A549 (cell line): ENCODE measurements around the gene SST. TPM values are rescaled to one million over a fixed set of nuclear protein-coding genes. Genes with fewer than 3 reads are reported as not detected.

Experiments
- ATAC-seq, 2 experiments: fragments of 200-7000 bp in 1 of 2; fragments of >200 bp in 1 of 2; cut with Nextera tagmentation in 1 of 2; cut with Tn5 transposase in 1 of 2; 3 replicates each; pipeline versions ENCODE4 v1.8.0 to v1.9.1; 2018 to 2020; ENCODE audit warnings: mild to moderate bottlenecking in 1 of 2, moderate library complexity in 1 of 2
- CTCF ChIA-PET: fragments of 300-600 bp; sonication (Branson Sonifier 250); formaldehyde crosslinking; extraction: SDS; loops from one replicate; lab custom pipeline; 2021; ENCODE audit warnings: antibody characterized with exemption, inconsistent platforms; lab: Yijun Ruan, JAX
- POLR2A ChIA-PET: fragments of 350-600 bp; formaldehyde crosslinking; extraction: SDS; loops from one replicate; lab custom pipeline; 2021; ENCODE audit warnings: antibody characterized with exemption, inconsistent platforms; lab: Yijun Ruan, JAX
- DNase-seq, 2 experiments: peaks; one replicate each; pipeline versions ENCODE4 v3.0.0 to v3.0.0-alpha.2; 2011 to 2016; ENCODE audit warnings: low read depth in 1 of 2, low spot score in 1 of 2
- FAIRE-seq: peaks from 2 replicates; lab custom pipeline; 2011; peaks lifted over from hg19 to GRCh38; lab: Jason Lieb, UNC
- H3K27ac ChIP-seq, 2 experiments: fragments of >200 bp; sonication (Bioruptor Twin); formaldehyde crosslinking; 3 replicates each; pipeline ENCODE4 v1.5.1; 2016 to 2017
- H3K4me1 ChIP-seq: fragments of >200 bp; sonication (Bioruptor Twin); formaldehyde crosslinking; 3 replicates; pipeline ENCODE4 v1.6.1; 2016
- H3K4me2 ChIP-seq: fragments of >200 bp; sonication (Bioruptor Twin); formaldehyde crosslinking; 3 replicates; pipeline ENCODE4 v1.6.1; 2016
- H3K4me3 ChIP-seq: fragments of >200 bp; sonication (Bioruptor Twin); formaldehyde crosslinking; 3 replicates; pipeline ENCODE4 v1.5.1; 2016
- H3K9me3 ChIP-seq: fragments of >200 bp; sonication (Bioruptor Twin); formaldehyde crosslinking; 3 replicates; pipeline ENCODE4 v1.6.1; 2016
- CBX2 ChIP-seq: fragments of 200-600 bp; sonication (generic); IDR thresholded peaks from 2 replicates; pipeline ENCODE4 v1.6.1; 2016; ENCODE audit warnings: low read depth, mild to moderate bottlenecking, borderline replicate concordance
- CBX8 ChIP-seq: fragments of 200-600 bp; sonication (generic); IDR thresholded peaks from 2 replicates; pipeline ENCODE4 v1.6.1; 2016
- CEBPB ChIP-seq, 2 experiments: fragments of >200 bp in 1 of 2; sonication (Bioruptor Twin) in 1 of 2; formaldehyde crosslinking in 1 of 2; IDR thresholded peaks; 2 replicates each; pipeline ENCODE4 v1.6.1; 2012 to 2016
- CHD2 ChIP-seq: fragments of 150-350 bp; IDR thresholded peaks from 2 replicates; pipeline ENCODE4 v1.6.1; 2014; ENCODE audit warnings: low read length; ENCODE audit not compliant: partially characterized antibody
- CHD4 ChIP-seq: fragments of 200-600 bp; sonication (generic); IDR thresholded peaks from 2 replicates; pipeline ENCODE4 v1.6.1; 2016; ENCODE audit warnings: antibody characterized with exemption, mild to moderate bottlenecking, borderline replicate concordance
- ESRRA ChIP-seq: fragments of 150-350 bp; IDR thresholded peaks from 2 replicates; pipeline ENCODE4 v1.6.1; 2014; ENCODE audit warnings: mild to moderate bottlenecking, low read length, borderline replicate concordance
- FOXS1 ChIP-seq: fragments of 250-450 bp; sonication (Bioruptor Pico); IDR thresholded peaks from 2 replicates; pipeline ENCODE4 v1.5.0; 2020; ENCODE audit warnings: mild to moderate bottlenecking, moderate library complexity
- GATA3 ChIP-seq: IDR thresholded peaks from 2 replicates; pipeline ENCODE4 v1.6.1; 2012; ENCODE audit warnings: borderline replicate concordance
- HOXB5 ChIP-seq: fragments of 250-450 bp; sonication (Bioruptor Pico); IDR thresholded peaks from 2 replicates; pipeline ENCODE4 v1.5.0; 2020; ENCODE audit warnings: mild to moderate bottlenecking, moderate library complexity
- KDM1A ChIP-seq: fragments of 200-600 bp; sonication (generic); IDR thresholded peaks from 2 replicates; pipeline ENCODE4 v1.6.1; 2016; ENCODE audit warnings: low read depth, mild to moderate bottlenecking
- MAFK ChIP-seq: fragments of 450-650 bp; IDR thresholded peaks from 2 replicates; pipeline ENCODE4 v1.6.1; 2014; ENCODE audit not compliant: partially characterized antibody
- NFE2L2 ChIP-seq: fragments of 150-350 bp; conservative IDR thresholded peaks from 2 replicates; pipeline ENCODE4 v1.6.1; 2014; ENCODE audit warnings: low read length
- NPAS2 ChIP-seq: fragments of 250-450 bp; sonication (Bioruptor Pico); IDR thresholded peaks from 2 replicates; pipeline ENCODE4 v1.8.0; 2022; ENCODE audit warnings: mild to moderate bottlenecking, moderate library complexity, borderline replicate concordance
- POLR2A ChIP-seq: IDR thresholded peaks from 2 replicates; pipeline ENCODE4 v1.6.1; 2012; ENCODE audit warnings: mild to moderate bottlenecking, low read length
- RNF2 ChIP-seq: fragments of 200-600 bp; sonication (generic); IDR thresholded peaks from 2 replicates; pipeline ENCODE4 v1.6.1; 2016; ENCODE audit warnings: low read depth, mild to moderate bottlenecking, antibody characterized with exemption, moderate library complexity, borderline replicate concordance
- TFCP2L1 ChIP-seq: fragments of 250-450 bp; sonication (Bioruptor Pico); IDR thresholded peaks from 2 replicates; pipeline ENCODE4 v1.5.0; 2021; ENCODE audit warnings: mild to moderate bottlenecking
- TP53 ChIP-seq: fragments of 250-450 bp; sonication (Bioruptor Pico); IDR thresholded peaks from 2 replicates; pipeline ENCODE4 v1.5.0; 2021; ENCODE audit warnings: mild to moderate bottlenecking, moderate library complexity
- ZC3H11A ChIP-seq: fragments of 450-650 bp; IDR thresholded peaks from 2 replicates; pipeline ENCODE4 v1.6.1; 2014; ENCODE audit warnings: antibody characterized with exemption, mild to moderate bottlenecking
- ZSCAN20 ChIP-seq: fragments of 250-450 bp; sonication (Bioruptor Pico); IDR thresholded peaks from 2 replicates; pipeline ENCODE4 v1.8.0; 2022; ENCODE audit warnings: mild to moderate bottlenecking, moderate library complexity
- WGBS: methylation state at CpG from one replicate; pipeline ENCODE4 v1.1.6; 2017; ENCODE audit errors: missing lambda C conversion rate; 5-methylcytosine and 5-hydroxymethylcytosine counted together
- polyA plus RNA-seq, 4 experiments: library from polyadenylated mRNA; depleted of rRNA in 3 of 4; stranded (reverse); fragments of >200 nt; fragmentation: RNase III in 1 of 4; extraction: RNeasy Plus Mini Kit Qiagen cat#74134 plus additional on column Dnase treatment in 1 of 4; gene quantifications; 2 replicates in 3 of 4; 3 replicates in 1 of 4; pipeline ENCODE4 v1.2.3, GENCODE V29; 2011 to 2017
- TF ChIP-seq, protein P1 (sequence below): fragments of 250-450 bp; sonication (Bioruptor Pico); IDR thresholded peaks from 2 replicates; pipeline ENCODE4 v1.5.0; 2021; ENCODE audit warnings: mild to moderate bottlenecking, moderate library complexity, borderline replicate concordance
- TF ChIP-seq, protein P2 (sequence below): IDR thresholded peaks from 2 replicates; pipeline ENCODE4 v1.6.1; 2012
- TF ChIP-seq, protein P3 (sequence below): fragments of >200 bp; sonication (Bioruptor Twin); formaldehyde crosslinking; IDR thresholded peaks from 3 replicates; pipeline ENCODE4 v1.5.1; 2016
- TF ChIP-seq, protein P4 (sequence below): fragments of 200-600 bp; sonication (generic); IDR thresholded peaks from 2 replicates; pipeline ENCODE4 v1.6.1; 2016; ENCODE audit warnings: antibody characterized with exemption, mild to moderate bottlenecking, moderate library complexity
- TF ChIP-seq, protein P5 (sequence below): IDR thresholded peaks from 2 replicates; pipeline ENCODE4 v1.6.1; 2012
- TF ChIP-seq, protein P6 (sequence below): fragments of >200 bp; sonication (Bioruptor Twin); formaldehyde crosslinking; IDR thresholded peaks from 3 replicates; pipeline ENCODE4 v1.6.1; 2016

The SST gene
- polyA plus RNA-seq, 2 of the 4 experiments (the other 2 are of a cell fraction) = not detected

DNA sequence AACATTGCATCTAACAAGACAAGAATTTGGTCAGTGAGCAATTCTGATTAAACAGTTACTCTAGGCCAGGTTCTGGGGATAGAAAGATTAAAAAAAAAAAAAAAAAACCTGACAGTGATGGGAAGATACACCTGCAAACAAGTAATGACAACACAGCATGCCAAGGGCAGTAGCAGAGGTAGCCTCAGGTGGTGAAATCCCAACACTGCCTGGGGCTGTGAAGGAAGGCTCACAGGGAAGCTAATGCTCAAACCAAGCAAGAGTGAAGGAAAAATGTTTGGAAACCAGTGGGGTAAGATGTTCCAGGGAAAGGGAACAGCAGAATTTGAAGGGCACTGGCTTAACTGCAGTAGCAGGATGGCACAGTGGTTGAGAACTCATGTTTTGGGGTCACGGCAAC, 23.2 kb upstream of the SST start:
- Histone ChIP-seq H3K4me2 (no peak overlapping the region), H3K4me1 (no peaks in the 10 kb centered on the region), H3K9me3 (no peaks in the 10 kb centered on the region), H3K4me3 (no peak overlapping the region), H3K27ac (no peak overlapping the region)
- ChIA-PET CTCF (interaction anchor here (0.7 to 1.9 kb wide), 3 partner anchors 15 to 375 kb away, joined by 4 to 10 read pairs (median 7); no protein-coding TSS in a partner anchor), POLR2A (no interaction called here)
- no peak for ATAC-seq
- no peak for FAIRE-seq
- WGBS = 94% methylated on average over 1 of the region's 1 CpG
- TF ChIP-seq POLR2A = no peak
- TF ChIP-seq HOXB5 (CRISPR knock-in tag) = no peak
- DNase-seq = no peak

DNA sequence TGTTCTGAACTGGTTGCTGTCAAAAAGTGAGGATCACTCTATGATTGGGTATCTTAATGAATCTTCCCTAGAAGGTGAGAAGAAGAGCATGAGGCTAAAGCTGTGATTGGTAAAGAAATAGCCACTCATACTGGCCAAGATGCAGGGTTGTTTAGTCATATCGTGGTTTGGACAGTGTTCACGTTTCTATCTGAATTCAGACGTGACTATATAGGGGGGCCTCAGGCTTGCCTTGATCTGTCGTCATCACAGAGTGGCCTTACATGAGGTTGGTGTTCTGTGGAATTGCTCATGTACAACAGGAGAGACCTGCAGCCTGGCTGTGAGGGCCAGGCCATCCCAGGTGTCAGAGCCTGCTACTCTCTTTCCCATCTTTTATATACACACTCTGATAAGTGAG, 19.8 kb upstream of the SST start:
- ChIA-PET CTCF (interaction anchor here (1.6 to 4.3 kb wide), 2 partner anchors 10 to 19 kb away, joined by 4 to 24 read pairs; no protein-coding TSS in a partner anchor), POLR2A (no interaction called here)
- DNase-seq (no peak), ATAC-seq (no peak)
- 20% methylated on average over 4 of the region's 4 CpGs for WGBS
- Histone ChIP-seq H3K4me3 (no peak overlapping the region), H3K9me3 (no peaks in the 10 kb centered on the region)
- TF ChIP-seq TP53 (CRISPR knock-in tag) (no peak), ZC3H11A (no peak), CBX2 (no peak), CEBPB (IDR thresholded peaks at IDR 0.05) (no peak), CHD4 (no peak), NPAS2 (CRISPR knock-in tag) (no peak), RNF2 (no peak), FOXS1 (CRISPR knock-in tag) (no peak), GATA3 (no peak), CBX8 (no peak)
- TF ChIP-seq, protein P1, sequence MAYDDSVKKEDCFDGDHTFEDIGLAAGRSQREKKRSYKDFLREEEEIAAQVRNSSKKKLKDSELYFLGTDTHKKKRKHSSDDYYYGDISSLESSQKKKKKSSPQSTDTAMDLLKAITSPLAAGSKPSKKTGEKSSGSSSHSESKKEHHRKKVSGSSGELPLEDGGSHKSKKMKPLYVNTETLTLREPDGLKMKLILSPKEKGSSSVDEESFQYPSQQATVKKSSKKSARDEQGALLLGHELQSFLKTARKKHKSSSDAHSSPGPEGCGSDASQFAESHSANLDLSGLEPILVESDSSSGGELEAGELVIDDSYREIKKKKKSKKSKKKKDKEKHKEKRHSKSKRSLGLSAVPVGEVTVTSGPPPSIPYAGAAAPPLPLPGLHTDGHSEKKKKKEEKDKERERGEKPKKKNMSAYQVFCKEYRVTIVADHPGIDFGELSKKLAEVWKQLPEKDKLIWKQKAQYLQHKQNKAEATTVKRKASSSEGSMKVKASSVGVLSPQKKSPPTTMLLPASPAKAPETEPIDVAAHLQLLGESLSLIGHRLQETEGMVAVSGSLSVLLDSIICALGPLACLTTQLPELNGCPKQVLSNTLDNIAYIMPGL = no peak
- TF ChIP-seq, protein P2, sequence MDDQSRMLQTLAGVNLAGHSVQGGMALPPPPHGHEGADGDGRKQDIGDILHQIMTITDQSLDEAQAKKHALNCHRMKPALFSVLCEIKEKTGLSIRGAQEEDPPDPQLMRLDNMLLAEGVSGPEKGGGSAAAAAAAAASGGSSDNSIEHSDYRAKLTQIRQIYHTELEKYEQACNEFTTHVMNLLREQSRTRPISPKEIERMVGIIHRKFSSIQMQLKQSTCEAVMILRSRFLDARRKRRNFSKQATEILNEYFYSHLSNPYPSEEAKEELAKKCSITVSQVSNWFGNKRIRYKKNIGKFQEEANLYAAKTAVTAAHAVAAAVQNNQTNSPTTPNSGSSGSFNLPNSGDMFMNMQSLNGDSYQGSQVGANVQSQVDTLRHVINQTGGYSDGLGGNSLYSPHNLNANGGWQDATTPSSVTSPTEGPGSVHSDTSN = no peak
- TF ChIP-seq, all 56 proteins: peak for 0
- FAIRE-seq = no peak
- no peak overlapping the region for H3K4me2 ChIP-seq
- H3K27ac ChIP-seq = no peak overlapping the region
- no peaks in the 10 kb centered on the region for H3K4me1 ChIP-seq

DNA sequence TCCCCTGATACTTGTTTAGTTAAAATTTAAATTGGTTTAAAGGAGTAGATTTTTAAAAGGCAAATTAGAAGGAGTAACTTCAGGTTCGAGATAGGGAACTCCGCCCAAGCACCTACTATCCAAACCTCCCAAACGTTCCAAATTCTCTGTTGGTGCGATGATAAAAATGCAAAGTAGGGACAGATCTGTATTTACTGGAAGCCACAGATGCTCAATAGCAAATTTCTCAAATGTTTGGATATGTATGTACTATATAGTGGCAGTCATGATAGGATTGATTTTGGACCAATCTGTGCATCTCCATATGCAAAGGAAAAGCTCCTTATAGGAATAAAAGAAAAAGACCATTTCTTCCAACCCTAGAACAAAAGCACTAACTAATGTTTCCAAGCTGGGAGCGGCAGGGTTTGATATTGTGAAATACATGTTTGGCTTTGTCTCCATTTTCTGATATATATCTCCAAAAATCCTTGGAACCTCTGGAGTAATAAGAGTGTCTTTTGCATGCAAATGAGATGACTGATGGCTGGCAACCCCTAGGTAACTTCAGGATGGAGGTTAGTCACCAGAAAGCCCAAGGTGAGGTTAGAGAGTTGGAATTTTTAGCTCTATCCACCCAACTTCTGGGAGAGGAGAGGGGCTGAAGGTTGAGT, 16.6 kb upstream of the SST start:
- Histone ChIP-seq H3K27ac (no peak overlapping the region), H3K4me1 (no peaks in the 10 kb centered on the region), H3K9me3 (no peaks in the 10 kb centered on the region), H3K4me3 (no peak overlapping the region), H3K4me2 (no peak overlapping the region)
- ATAC-seq = no peak
- ChIA-PET CTCF (interaction anchor here (1.3 to 22.2 kb wide), 4 partner anchors 7 to 467 kb away, joined by 4 to 564 read pairs (median 110); no protein-coding TSS in a partner anchor), POLR2A (no interaction called here)
- FAIRE-seq = no peak
- WGBS = 27% methylated on average over 5 of the region's 5 CpGs
- DNase-seq = no peak
- no peak for TF ChIP-seq CHD2
- no peak for TF ChIP-seq ESRRA
- no peak for TF ChIP-seq POLR2A
- no peak for TF ChIP-seq MAFK
- no peak for TF ChIP-seq NFE2L2
- TF ChIP-seq, protein P3, sequence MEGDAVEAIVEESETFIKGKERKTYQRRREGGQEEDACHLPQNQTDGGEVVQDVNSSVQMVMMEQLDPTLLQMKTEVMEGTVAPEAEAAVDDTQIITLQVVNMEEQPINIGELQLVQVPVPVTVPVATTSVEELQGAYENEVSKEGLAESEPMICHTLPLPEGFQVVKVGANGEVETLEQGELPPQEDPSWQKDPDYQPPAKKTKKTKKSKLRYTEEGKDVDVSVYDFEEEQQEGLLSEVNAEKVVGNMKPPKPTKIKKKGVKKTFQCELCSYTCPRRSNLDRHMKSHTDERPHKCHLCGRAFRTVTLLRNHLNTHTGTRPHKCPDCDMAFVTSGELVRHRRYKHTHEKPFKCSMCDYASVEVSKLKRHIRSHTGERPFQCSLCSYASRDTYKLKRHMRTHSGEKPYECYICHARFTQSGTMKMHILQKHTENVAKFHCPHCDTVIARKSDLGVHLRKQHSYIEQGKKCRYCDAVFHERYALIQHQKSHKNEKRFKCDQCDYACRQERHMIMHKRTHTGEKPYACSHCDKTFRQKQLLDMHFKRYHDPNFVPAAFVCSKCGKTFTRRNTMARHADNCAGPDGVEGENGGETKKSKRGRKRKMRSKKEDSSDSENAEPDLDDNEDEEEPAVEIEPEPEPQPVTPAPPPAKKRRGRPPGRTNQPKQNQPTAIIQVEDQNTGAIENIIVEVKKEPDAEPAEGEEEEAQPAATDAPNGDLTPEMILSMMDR = no peak
- no peak for TF ChIP-seq ZSCAN20 (CRISPR knock-in tag)
- TF ChIP-seq, protein P4, sequence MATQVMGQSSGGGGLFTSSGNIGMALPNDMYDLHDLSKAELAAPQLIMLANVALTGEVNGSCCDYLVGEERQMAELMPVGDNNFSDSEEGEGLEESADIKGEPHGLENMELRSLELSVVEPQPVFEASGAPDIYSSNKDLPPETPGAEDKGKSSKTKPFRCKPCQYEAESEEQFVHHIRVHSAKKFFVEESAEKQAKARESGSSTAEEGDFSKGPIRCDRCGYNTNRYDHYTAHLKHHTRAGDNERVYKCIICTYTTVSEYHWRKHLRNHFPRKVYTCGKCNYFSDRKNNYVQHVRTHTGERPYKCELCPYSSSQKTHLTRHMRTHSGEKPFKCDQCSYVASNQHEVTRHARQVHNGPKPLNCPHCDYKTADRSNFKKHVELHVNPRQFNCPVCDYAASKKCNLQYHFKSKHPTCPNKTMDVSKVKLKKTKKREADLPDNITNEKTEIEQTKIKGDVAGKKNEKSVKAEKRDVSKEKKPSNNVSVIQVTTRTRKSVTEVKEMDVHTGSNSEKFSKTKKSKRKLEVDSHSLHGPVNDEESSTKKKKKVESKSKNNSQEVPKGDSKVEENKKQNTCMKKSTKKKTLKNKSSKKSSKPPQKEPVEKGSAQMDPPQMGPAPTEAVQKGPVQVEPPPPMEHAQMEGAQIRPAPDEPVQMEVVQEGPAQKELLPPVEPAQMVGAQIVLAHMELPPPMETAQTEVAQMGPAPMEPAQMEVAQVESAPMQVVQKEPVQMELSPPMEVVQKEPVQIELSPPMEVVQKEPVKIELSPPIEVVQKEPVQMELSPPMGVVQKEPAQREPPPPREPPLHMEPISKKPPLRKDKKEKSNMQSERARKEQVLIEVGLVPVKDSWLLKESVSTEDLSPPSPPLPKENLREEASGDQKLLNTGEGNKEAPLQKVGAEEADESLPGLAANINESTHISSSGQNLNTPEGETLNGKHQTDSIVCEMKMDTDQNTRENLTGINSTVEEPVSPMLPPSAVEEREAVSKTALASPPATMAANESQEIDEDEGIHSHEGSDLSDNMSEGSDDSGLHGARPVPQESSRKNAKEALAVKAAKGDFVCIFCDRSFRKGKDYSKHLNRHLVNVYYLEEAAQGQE = no peak
- no peak for TF ChIP-seq FOXS1 (CRISPR knock-in tag)
- TF ChIP-seq KDM1A = no peak
- no peak for TF ChIP-seq TFCP2L1 (CRISPR knock-in tag)
- TF ChIP-seq, protein P5, sequence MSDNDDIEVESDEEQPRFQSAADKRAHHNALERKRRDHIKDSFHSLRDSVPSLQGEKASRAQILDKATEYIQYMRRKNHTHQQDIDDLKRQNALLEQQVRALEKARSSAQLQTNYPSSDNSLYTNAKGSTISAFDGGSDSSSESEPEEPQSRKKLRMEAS = no peak
- no peak for TF ChIP-seq ZC3H11A
- TF ChIP-seq, protein P6, sequence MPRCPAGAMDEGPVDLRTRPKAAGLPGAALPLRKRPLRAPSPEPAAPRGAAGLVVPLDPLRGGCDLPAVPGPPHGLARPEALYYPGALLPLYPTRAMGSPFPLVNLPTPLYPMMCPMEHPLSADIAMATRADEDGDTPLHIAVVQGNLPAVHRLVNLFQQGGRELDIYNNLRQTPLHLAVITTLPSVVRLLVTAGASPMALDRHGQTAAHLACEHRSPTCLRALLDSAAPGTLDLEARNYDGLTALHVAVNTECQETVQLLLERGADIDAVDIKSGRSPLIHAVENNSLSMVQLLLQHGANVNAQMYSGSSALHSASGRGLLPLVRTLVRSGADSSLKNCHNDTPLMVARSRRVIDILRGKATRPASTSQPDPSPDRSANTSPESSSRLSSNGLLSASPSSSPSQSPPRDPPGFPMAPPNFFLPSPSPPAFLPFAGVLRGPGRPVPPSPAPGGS = no peak
